H7 (cell line): ENCODE measurements around the gene PGAP2. TPM values are rescaled to one million over a fixed set of nuclear protein-coding genes. Genes with fewer than 3 reads are reported as not detected.

Experiments
- DNase-seq: peaks from one replicate; pipeline ENCODE4 v3.0.0; 2012
- H3K27me3 ChIP-seq: 2 replicates; pipeline ENCODE4 v1.6.0; 2011; ENCODE audit warnings: mild to moderate bottlenecking, low read length; ENCODE audit not compliant: control insufficient read depth, insufficient read depth
- H3K36me3 ChIP-seq: replicated peaks from 2 replicates; pipeline ENCODE4 v1.5.1; 2011; ENCODE audit warnings: low read length; ENCODE audit not compliant: control insufficient read depth, insufficient read depth
- H3K4me3 ChIP-seq: 2 replicates; pipeline ENCODE4 v1.5.1; 2011; ENCODE audit warnings: low read depth, mild to moderate bottlenecking, control low read depth, low read length, moderate library complexity; ENCODE audit not compliant: insufficient read depth
- total RNA-seq: library from RNA; depleted of rRNA; stranded (reverse); fragments of >200 nt; shearing (Covaris generic); gene quantifications from 2 replicates; pipeline ENCODE4 v1.2.3, GENCODE V29; 2014

The PGAP2 gene
- total RNA-seq, 1 experiment from 2014 or later: 21.0 TPM

GRCh38 chr11:3817181-3817800 lies 8.9 kb downstream of the PGAP2 start:
- Histone ChIP-seq H3K27me3 (no peaks in the 10 kb centered on the region), H3K4me3 (no peak overlapping the region), H3K36me3 (no peaks in the 10 kb centered on the region; the same call in none of the 2 replicates)
- DNase-seq: no peak

- Histone ChIP-seq H3K36me3 (peaks cover under 1% of the 10 kb centered on the region), H3K27me3 (no peaks in the 10 kb centered on the region), H3K4me3 (no peak overlapping the region)
- no peak for DNase-seq
Measured at GRCh38 chr11:3820971-3821370, 12.6 kb downstream of the PGAP2 start.

DNA sequence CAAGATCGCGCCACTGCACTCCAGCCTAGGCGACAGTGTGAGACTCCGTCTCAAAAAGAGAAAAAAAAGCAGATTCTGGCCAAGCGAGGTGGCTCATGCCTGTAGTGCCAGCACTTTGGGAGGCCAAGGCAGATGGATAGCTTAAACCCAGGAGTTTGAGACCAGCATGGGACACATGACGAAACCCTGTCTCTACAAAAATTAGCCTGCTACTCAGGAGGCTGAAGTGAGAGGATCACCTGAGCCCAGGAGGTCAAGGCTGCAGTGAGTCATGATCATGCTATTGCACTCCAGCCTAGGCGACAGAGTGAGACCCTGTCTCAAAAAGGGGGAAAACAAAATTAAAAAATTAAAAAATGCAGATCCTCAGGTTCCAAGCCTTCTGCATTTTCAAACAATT lies 14.0 kb downstream of the PGAP2 start:
- no peak for DNase-seq
- Histone ChIP-seq H3K27me3 (no peaks in the 10 kb centered on the region), H3K4me3 (no peak overlapping the region)

DNA sequence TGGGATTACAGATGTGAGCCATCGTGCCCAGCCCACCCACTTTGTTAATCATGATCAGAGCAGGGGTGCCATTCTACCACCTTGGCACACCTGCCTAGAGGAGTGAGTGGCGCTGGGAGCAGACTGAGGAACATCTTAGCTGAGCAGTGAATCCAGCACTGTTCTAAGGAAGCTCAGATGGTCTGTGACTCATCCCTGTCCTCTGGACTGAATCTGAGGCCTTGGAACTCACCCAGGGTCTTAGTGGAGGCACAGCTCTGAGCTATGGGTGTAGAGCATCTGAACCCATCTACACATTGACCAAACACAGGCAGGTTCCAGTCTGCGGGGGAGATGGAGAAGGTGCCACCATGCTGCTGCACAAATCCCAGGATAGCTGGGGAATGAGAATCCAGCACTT lies 14.9 kb downstream of the PGAP2 start:
- DNase-seq: no peak
- H3K27me3 ChIP-seq: no peaks in the 10 kb centered on the region
- no peak overlapping the region for H3K4me3 ChIP-seq
- H3K36me3 ChIP-seq: peaks cover 8% of the 10 kb centered on the region

More for the DNA sequence above, 14.0 kb downstream of the PGAP2 start:
- H3K36me3 ChIP-seq: peaks cover 5% of the 10 kb centered on the region

DNA sequence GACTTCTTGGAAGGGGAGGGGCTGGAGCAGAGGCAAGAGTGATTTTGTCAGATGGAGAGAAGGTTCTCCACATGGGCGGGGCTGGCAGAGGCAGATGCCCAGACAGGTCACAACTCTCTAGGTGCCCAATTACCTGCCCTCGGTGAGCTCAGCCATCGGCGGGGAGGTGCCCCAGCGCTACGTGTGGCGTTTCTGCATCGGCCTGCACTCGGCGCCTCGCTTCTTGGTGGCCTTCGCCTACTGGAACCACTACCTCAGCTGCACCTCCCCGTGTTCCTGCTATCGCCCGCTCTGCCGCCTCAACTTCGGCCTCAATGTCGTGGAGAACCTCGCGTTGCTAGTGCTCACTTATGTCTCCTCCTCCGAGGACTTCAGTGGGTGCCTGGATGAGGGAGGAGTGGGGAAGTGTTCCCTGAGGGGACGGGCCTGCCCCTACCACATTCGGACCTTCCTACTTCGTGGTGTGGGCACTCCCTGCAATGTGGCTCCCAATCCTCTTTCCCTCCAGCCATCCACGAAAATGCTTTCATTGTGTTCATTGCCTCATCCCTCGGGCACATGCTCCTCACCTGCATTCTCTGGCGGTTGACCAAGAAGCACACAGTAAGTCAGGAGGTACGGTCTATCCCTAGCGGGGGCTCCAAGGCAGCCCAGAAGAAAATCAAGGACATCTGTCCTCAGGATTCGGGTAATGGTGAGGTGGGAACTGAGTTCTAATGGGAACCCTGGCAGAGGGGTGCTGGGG lies 15.6 kb downstream of the PGAP2 start:
- DNase-seq: no peak
- no peaks in the 10 kb centered on the region for H3K27me3 ChIP-seq
- H3K4me3 ChIP-seq: no peak overlapping the region
- peaks cover 8% of the 10 kb centered on the region for H3K36me3 ChIP-seq

- DNase-seq: peak; percentile 93
- peaks cover 8% of the 10 kb centered on the region for H3K36me3 ChIP-seq
Measured at GRCh38 chr11:3824714-3825472, 16.5 kb downstream of the PGAP2 start.

DNA sequence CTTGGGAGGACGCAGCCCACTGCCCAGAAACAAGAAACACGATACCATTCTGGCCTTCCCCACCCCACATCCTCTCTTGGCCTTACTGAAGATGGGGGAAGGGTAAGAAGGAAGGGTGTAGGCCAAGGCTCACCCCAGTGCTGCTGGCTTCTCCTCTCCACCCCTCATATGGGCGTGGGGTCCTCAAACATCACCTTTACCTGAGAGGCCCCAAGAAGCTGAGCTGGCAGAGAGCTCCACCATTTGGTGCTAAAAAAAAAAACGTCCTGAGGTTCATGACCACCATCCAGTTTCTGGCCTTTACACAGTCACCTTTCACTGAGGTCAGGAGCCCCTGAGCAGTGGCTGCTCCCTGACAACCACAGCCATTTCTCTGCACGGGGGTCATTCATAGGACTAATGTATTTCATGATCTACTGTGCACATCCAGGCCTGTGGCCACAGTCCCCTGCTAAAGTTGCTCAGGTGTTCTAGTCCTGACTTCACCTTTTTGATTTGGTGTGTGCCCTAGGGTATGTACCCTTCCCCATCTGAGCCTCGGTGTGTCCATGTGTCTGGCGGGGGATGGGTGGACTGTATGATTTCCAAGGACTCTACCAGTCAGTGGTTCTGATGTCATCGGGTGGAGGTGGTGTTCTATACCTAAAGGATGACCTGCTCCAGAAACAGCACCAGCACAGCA lies 17.3 kb downstream of the PGAP2 start:
- H3K4me3 ChIP-seq: no peak overlapping the region
- no peaks in the 10 kb centered on the region for H3K27me3 ChIP-seq
- peaks cover 9% of the 10 kb centered on the region for H3K36me3 ChIP-seq
- no peak for DNase-seq

More at GRCh38 chr11:3824714-3825472, 16.5 kb downstream of the PGAP2 start:
- H3K27me3 ChIP-seq: no peaks in the 10 kb centered on the region
- H3K4me3 ChIP-seq: no peak overlapping the region

GRCh38 chr11:3826721-3827120 lies 18.4 kb downstream of the PGAP2 start:
- peak; percentile 86 for DNase-seq
- peaks cover 10% of the 10 kb centered on the region for H3K36me3 ChIP-seq
- H3K27me3 ChIP-seq: no peaks in the 10 kb centered on the region
- H3K4me3 ChIP-seq: no peak overlapping the region

- no peak overlapping the region for H3K4me3 ChIP-seq
- peaks cover 10% of the 10 kb centered on the region for H3K36me3 ChIP-seq
- DNase-seq: no peak
- no peaks in the 10 kb centered on the region for H3K27me3 ChIP-seq
Measured at GRCh38 chr11:3827434-3828186, 19.2 kb downstream of the PGAP2 start.

- no peak for DNase-seq
- H3K36me3 ChIP-seq: peaks cover 10% of the 10 kb centered on the region
- no peaks in the 10 kb centered on the region for H3K27me3 ChIP-seq
- H3K4me3 ChIP-seq: no peak overlapping the region
Measured at GRCh38 chr11:3830088-3830487, 21.7 kb downstream of the PGAP2 start.

DNA sequence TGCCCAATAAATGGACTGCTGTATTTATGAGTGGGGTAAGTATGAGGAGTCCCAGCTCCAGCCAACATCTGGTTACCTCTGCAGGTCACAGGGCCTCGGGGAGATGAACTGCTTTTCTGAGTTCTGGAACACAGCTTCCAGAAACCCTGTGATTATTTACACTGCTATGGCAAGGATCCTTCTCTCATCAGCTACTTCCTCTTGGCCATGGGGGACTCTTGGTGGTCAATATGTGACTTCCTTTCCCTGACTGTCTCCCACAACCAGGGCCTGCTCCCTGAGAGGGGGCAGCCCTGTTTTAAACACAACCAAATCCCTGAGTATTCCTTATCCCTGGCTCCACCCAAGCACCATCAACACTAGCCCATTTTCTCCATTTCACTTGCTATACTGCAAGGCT lies 22.4 kb downstream of the PGAP2 start:
- peaks cover 10% of the 10 kb centered on the region for H3K36me3 ChIP-seq
- H3K4me3 ChIP-seq: no peak overlapping the region
- DNase-seq: no peak
- H3K27me3 ChIP-seq: no peaks in the 10 kb centered on the region

DNA sequence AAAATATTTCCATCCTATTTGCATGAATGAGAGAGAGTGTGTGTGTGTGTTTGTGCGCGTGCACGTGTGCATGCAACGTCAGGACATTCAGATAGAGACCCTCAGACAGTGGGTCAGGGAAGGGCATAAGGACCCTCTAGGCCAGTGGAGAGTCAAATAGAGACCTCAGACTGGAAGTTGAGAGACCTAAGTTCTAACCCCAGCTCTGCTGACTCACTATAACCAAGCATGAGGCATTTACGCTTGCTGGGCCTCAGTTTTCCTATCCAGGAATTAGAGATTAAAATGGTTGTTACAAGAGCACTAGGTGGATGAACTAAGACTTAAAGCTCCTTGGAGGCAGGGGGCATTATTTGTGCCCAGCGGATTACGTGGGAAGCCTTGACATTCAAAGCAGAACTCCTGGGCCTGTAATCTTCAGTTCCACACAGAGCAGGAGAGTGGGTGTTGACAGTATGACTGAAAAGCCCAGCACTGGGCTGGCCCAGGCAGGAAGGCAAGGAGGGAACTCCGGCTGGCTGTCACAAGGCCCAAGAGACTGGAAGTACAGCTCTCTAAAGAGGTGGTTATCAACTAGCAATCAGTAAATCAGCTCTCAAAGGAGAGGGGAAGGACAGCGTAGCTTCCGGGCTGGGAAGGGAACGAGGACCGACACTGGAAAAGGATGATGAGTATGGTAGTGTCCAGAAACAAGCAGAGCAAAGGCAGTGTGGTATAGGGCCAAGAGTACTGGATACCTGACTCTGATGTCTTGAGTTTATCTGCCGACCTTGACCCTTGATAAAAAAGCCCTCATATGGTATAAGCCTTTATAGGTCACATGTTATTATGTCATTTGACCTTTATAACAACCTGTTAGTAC lies 23.2 kb downstream of the PGAP2 start:
- DNase-seq: no peak
- no peaks in the 10 kb centered on the region for H3K27me3 ChIP-seq
- H3K4me3 ChIP-seq: no peak overlapping the region
- peaks cover 6% of the 10 kb centered on the region for H3K36me3 ChIP-seq

GRCh38 chr11:3832816-3833215 lies 24.5 kb downstream of the PGAP2 start:
- Histone ChIP-seq H3K36me3 (peaks cover 4% of the 10 kb centered on the region), H3K4me3 (no peak overlapping the region), H3K27me3 (no peaks in the 10 kb centered on the region)
- DNase-seq: no peak
